ENCODE data around the gene SNIP1.
"Not testable (repeated sequence)": the region's sequence is repeated elsewhere in the genome, so short reads cannot be mapped to it uniquely, and the experiment has no call there.

SNIP1 gene

DNA sequence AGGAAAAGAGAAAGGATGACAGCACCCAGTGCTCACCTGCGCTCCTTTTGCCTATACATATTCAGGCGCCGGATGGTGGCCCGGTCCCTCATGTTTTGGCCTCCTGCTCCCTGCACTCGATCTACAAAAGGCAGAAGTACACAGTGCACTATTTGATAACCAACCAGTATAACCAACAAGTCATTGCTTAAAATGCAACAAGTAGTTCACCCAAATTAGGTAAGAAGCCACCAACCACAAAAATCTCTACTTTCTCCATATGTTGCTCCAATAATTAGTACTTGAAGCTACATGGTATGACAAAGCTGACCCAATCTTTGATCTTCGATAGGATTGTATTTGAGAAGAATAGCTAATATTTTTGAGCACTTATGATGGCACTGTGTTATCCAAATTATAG, 39.6 kb upstream of the SNIP1 start:
- Histone ChIP-seq H3K4me3 (ENCODE audit: low read depth, low read length, poor library complexity, severe bottlenecking) (peak overlapping the region; percentile 80), H3K4me2 (ENCODE audit: low read length) (peak overlapping the region; percentile 84; the same call in 1 of the 2 replicates), H3K9me3 (ENCODE audit: low read length) (no peaks in the 10 kb centered on the region), H3K27ac (ENCODE audit: low read depth, low read length, poor library complexity, severe bottlenecking) (no peak overlapping the region), H3K9me2 (ENCODE audit: low read depth, low read length) (no peaks in the 10 kb centered on the region), H2AFZ (ENCODE audit: low read length) (no peak overlapping the region), H3K9ac (ENCODE audit: low read length) (no peak overlapping the region; the same call in 1 of the 2 replicates), H4K20me1 (ENCODE audit: insufficient read depth, low read length) (no peaks in the 10 kb centered on the region), H3K36me3 (ENCODE audit: insufficient read depth, low read length) (peaks cover 51% of the 10 kb centered on the region), H3K79me2 (ENCODE audit: insufficient read depth, low read length) (peaks cover 32% of the 10 kb centered on the region), H3K4me1 (ENCODE audit: insufficient read depth, low read length, severe bottlenecking) (peaks cover 17% of the 10 kb centered on the region), H3F3A (ENCODE audit: insufficient read depth, low read length) (no peaks in the 10 kb centered on the region), H3K27me3 (ENCODE audit: insufficient read depth, low read length) (no peaks in the 10 kb centered on the region)
- TF ChIP-seq EZH2 (IDR thresholded peaks at IDR 0.05; ENCODE audit: borderline replicate concordance, low read length) (no peak), CTCF (IDR thresholded peaks at IDR 0.05; ENCODE audit: low read length) (no peak)

- Histone ChIP-seq H3K9me3 (ENCODE audit: low read length) (no peaks in the 10 kb centered on the region), H3K4me3 (ENCODE audit: low read depth, low read length, poor library complexity, severe bottlenecking) (no peak overlapping the region), H3K36me3 (ENCODE audit: insufficient read depth, low read length) (peaks cover 86% of the 10 kb centered on the region), H3K79me2 (ENCODE audit: insufficient read depth, low read length) (peaks cover 16% of the 10 kb centered on the region), H2AFZ (ENCODE audit: low read length) (no peak overlapping the region), H3K27ac (ENCODE audit: low read depth, low read length, poor library complexity, severe bottlenecking) (no peak overlapping the region), H3F3A (ENCODE audit: insufficient read depth, low read length) (no peaks in the 10 kb centered on the region), H3K9me2 (ENCODE audit: low read depth, low read length) (no peaks in the 10 kb centered on the region), H3K27me3 (ENCODE audit: insufficient read depth, low read length) (no peaks in the 10 kb centered on the region), H4K20me1 (ENCODE audit: insufficient read depth, low read length) (no peaks in the 10 kb centered on the region), H3K4me1 (ENCODE audit: insufficient read depth, low read length, severe bottlenecking) (peaks cover 3% of the 10 kb centered on the region), H3K9ac (ENCODE audit: low read length) (no peak overlapping the region), H3K4me2 (ENCODE audit: low read length) (no peak overlapping the region)
- TF ChIP-seq EZH2 (IDR thresholded peaks at IDR 0.05; ENCODE audit: borderline replicate concordance, low read length) (no peak), CTCF (IDR thresholded peaks at IDR 0.05; ENCODE audit: low read length) (no peak)
These were observed 34.8 kb upstream of the SNIP1 start for GRCh38 chr1:37588939-37589338.

DNA sequence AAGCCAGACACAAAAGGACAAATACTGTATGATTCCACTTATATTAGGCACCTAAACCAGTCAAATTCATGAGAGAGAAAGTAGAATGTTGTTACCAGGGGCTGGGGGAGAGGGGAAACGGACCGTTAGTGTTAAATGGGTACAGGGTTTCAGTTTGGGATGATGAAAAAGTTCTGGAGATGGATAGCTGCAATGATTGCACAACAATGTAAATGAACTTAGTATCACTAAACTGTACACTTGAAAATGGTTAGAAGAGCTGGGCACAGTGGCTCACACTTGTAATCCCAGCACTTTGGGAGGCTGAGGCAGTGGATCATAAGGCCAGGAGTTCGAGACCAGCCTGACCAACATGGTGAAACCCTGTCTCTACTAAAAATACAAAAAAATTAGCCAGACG, 30.5 kb upstream of the SNIP1 start:
- not testable (repeated sequence) for H3K9ac ChIP-seq (ENCODE audit: low read length); H3K9me3 ChIP-seq (ENCODE audit: low read length); H3K4me2 ChIP-seq (ENCODE audit: low read length); H3K4me1 ChIP-seq (ENCODE audit: insufficient read depth, low read length, severe bottlenecking); H3K79me2 ChIP-seq (ENCODE audit: insufficient read depth, low read length); H4K20me1 ChIP-seq (ENCODE audit: insufficient read depth, low read length); H3K27me3 ChIP-seq (ENCODE audit: insufficient read depth, low read length); H3F3A ChIP-seq (ENCODE audit: insufficient read depth, low read length); H2AFZ ChIP-seq (ENCODE audit: low read length); H3K27ac ChIP-seq (ENCODE audit: low read depth, low read length, poor library complexity, severe bottlenecking); H3K9me2 ChIP-seq (ENCODE audit: low read depth, low read length); H3K4me3 ChIP-seq (ENCODE audit: low read depth, low read length, poor library complexity, severe bottlenecking)
- H3K36me3 ChIP-seq (ENCODE audit: insufficient read depth, low read length): peaks cover 88% of the 10 kb centered on the region

DNA sequence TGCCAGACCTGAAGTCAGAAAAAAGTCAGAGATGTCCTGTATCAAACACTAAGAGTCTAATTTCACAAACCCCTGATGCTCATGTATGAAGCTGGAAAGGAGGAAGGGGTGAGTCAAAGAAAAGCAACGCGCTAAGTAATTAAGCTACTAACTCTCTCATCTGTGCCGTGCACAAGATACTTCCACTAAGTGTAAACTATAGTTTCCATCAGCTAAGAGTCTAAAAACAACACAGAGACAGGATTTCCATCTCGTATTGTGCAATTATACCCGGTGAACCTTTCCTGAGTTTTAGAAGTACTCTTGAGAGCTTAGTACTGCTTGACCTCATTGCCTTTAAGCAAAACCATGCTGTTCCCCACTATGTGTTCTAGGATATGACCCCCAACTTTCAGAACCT, 21.6 kb upstream of the SNIP1 start:
- H3K79me2 ChIP-seq (ENCODE audit: insufficient read depth, low read length): no peaks in the 10 kb centered on the region
- H2AFZ ChIP-seq (ENCODE audit: low read length): no peak overlapping the region
- no peak overlapping the region for H3K4me2 ChIP-seq (ENCODE audit: low read length)
- H3K9me2 ChIP-seq (ENCODE audit: low read depth, low read length): no peaks in the 10 kb centered on the region
- peaks cover 98% of the 10 kb centered on the region for H3K36me3 ChIP-seq (ENCODE audit: insufficient read depth, low read length)
- no peaks in the 10 kb centered on the region for H4K20me1 ChIP-seq (ENCODE audit: insufficient read depth, low read length)
- H3K9ac ChIP-seq (ENCODE audit: low read length): no peak overlapping the region
- H3K27me3 ChIP-seq (ENCODE audit: insufficient read depth, low read length): no peaks in the 10 kb centered on the region
- TF ChIP-seq CTCF (IDR thresholded peaks at IDR 0.05; ENCODE audit: low read length) (no peak), EZH2 (IDR thresholded peaks at IDR 0.05; ENCODE audit: borderline replicate concordance, low read length) (no peak)
- H3K4me1 ChIP-seq (ENCODE audit: insufficient read depth, low read length, severe bottlenecking): no peaks in the 10 kb centered on the region
- no peak overlapping the region for H3K27ac ChIP-seq (ENCODE audit: low read depth, low read length, poor library complexity, severe bottlenecking)
- H3K9me3 ChIP-seq (ENCODE audit: low read length): no peaks in the 10 kb centered on the region
- H3F3A ChIP-seq (ENCODE audit: insufficient read depth, low read length): no peaks in the 10 kb centered on the region
- no peak overlapping the region for H3K4me3 ChIP-seq (ENCODE audit: low read depth, low read length, poor library complexity, severe bottlenecking)
